IMR-90 (cell line): ENCODE results near the gene PRKAR1A. TPM values are rescaled to one million over a fixed set of nuclear protein-coding genes. Genes with fewer than 3 reads are reported as not detected.

ENCODE experiments used
- ATAC-seq: fragments of 200-7000 bp; cut with Tn5 transposase; 2 replicates; pipeline ENCODE4 v1.9.1; 2020; ENCODE audit warnings: low read depth, mild to moderate bottlenecking, moderate library complexity
- BruUV-seq: library from RNA; stranded (reverse); fragments of 400-500 nt; replicated peaks from 2 replicates; lab custom pipeline; 2021; lab: Mats Ljungman, UMichigan
- CTCF ChIA-PET: fragments of 300-600 bp; formaldehyde crosslinking; extraction: SDS; loops from one replicate; lab custom pipeline; 2021; ENCODE audit warnings: antibody characterized with exemption; lab: Yijun Ruan, JAX
- POLR2A ChIA-PET: fragments of 300-600 bp; sonication (Branson Sonifier 250); formaldehyde crosslinking; loops from one replicate; lab custom pipeline; 2022; ENCODE audit warnings: antibody characterized with exemption; ENCODE audit not compliant: unreplicated experiment; lab: Charles Lee
- DNase-seq: peaks from one replicate; pipeline ENCODE4 v3.0.0; 2013
- H2AFZ ChIP-seq: replicated peaks from 2 replicates; pipeline ENCODE3; 2013; ENCODE audit warnings: low read length, mild to moderate bottlenecking; ENCODE audit not compliant: poor library complexity
- H2AK5ac ChIP-seq: 2 replicates; pipeline ENCODE4 v1.6.1; 2013; ENCODE audit warnings: low read depth, low read length, inconsistent platforms
- H2AK9ac ChIP-seq: replicated peaks from 2 replicates; pipeline ENCODE3; 2013; ENCODE audit warnings: mild to moderate bottlenecking, low read depth, low read length, moderate library complexity; ENCODE audit not compliant: poor library complexity
- H2BK120ac ChIP-seq: 2 replicates; pipeline ENCODE4 v1.6.1; 2013; ENCODE audit warnings: low read depth, low read length, inconsistent platforms
- H2BK15ac ChIP-seq: 3 replicates; pipeline ENCODE4 v1.6.1; 2013; ENCODE audit warnings: low read depth, low read length, inconsistent platforms
- H2BK20ac ChIP-seq: 2 replicates; pipeline ENCODE4 v1.6.1; 2013; ENCODE audit warnings: low read depth, mild to moderate bottlenecking, inconsistent platforms, low read length, moderate library complexity
- H2BK5ac ChIP-seq: 2 replicates; pipeline ENCODE4 v1.6.1; 2013; ENCODE audit warnings: mild to moderate bottlenecking, low read depth, low read length, inconsistent platforms; ENCODE audit not compliant: poor library complexity, severe bottlenecking
- H3K14ac ChIP-seq: replicated peaks from 2 replicates; pipeline ENCODE4 v1.6.1; 2013; ENCODE audit warnings: low read depth, low read length, inconsistent platforms
- H3K18ac ChIP-seq: 2 replicates; pipeline ENCODE4 v1.6.1; 2013; ENCODE audit warnings: low read depth, low read length, control low read depth
- H3K23ac ChIP-seq: 2 replicates; pipeline ENCODE4 v1.6.1; 2013; ENCODE audit warnings: low read depth, low read length, inconsistent platforms
- H3K27ac ChIP-seq: 2 replicates; pipeline ENCODE4 v1.5.1; 2013; ENCODE audit warnings: mild to moderate bottlenecking, control low read depth, low read length; ENCODE audit not compliant: insufficient read depth
- H3K27me3 ChIP-seq: 2 replicates; pipeline ENCODE4 v1.6.1; 2013; ENCODE audit warnings: low read length; ENCODE audit not compliant: control insufficient read depth, insufficient read depth
- H3K36me3 ChIP-seq: 2 replicates; pipeline ENCODE4 v1.6.1; 2013; ENCODE audit warnings: low read length, mixed read lengths; ENCODE audit not compliant: control insufficient read depth, insufficient read depth
- H3K4ac ChIP-seq: 2 replicates; pipeline ENCODE4 v1.6.1; 2013; ENCODE audit warnings: low read depth, low read length, inconsistent platforms
- H3K4me1 ChIP-seq: 2 replicates; pipeline ENCODE4 v1.6.1; 2013; ENCODE audit warnings: low read length, mixed read lengths; ENCODE audit not compliant: control insufficient read depth, insufficient read depth
- H3K4me2 ChIP-seq: 2 replicates; pipeline ENCODE4 v1.6.1; 2013; ENCODE audit warnings: low read depth, mild to moderate bottlenecking, control low read depth, low read length, moderate library complexity
- H3K4me3 ChIP-seq: 2 replicates; pipeline ENCODE4 v1.5.1; 2013; ENCODE audit warnings: low read depth, mild to moderate bottlenecking, control low read depth, low read length, moderate library complexity; ENCODE audit not compliant: insufficient read depth
- H3K56ac ChIP-seq: 2 replicates; pipeline ENCODE4 v1.6.1; 2013; ENCODE audit warnings: low read length, inconsistent platforms; ENCODE audit not compliant: insufficient read depth; ENCODE audit errors: extremely low read depth
- H3K79me1 ChIP-seq, 2 experiments: 2 replicates each; pipeline ENCODE4 v1.6.1; 2013; ENCODE audit warnings: low read length in 2 of 2, inconsistent platforms in 1 of 2, low read depth in 1 of 2
- H3K9ac ChIP-seq: 2 replicates; pipeline ENCODE4 v1.6.1; 2013; ENCODE audit warnings: low read depth, low read length, control low read depth
- H3K9me1 ChIP-seq: 2 replicates; pipeline ENCODE4 v1.6.1; 2013; ENCODE audit warnings: low read length, inconsistent platforms; ENCODE audit not compliant: insufficient read depth
- H3K9me3 ChIP-seq: 2 replicates; pipeline ENCODE4 v1.6.1; 2013; ENCODE audit warnings: low read length; ENCODE audit not compliant: control insufficient read depth, insufficient read depth
- H4K20me1 ChIP-seq: 2 replicates; pipeline ENCODE4 v1.6.1; 2013; ENCODE audit warnings: low read length, inconsistent platforms; ENCODE audit not compliant: insufficient read depth
- H4K5ac ChIP-seq: 2 replicates; pipeline ENCODE4 v1.6.1; 2013; ENCODE audit warnings: mild to moderate bottlenecking, low read depth, low read length, control low read depth
- H4K8ac ChIP-seq, 2 experiments: 2 replicates each; pipeline ENCODE4 v1.6.1; 2013; ENCODE audit warnings: low read depth in 2 of 2, low read length in 2 of 2, control low read depth in 1 of 2, inconsistent platforms in 1 of 2
- H4K91ac ChIP-seq: 2 replicates; pipeline ENCODE4 v1.6.1; 2013; ENCODE audit warnings: low read depth, low read length, inconsistent platforms; ENCODE audit not compliant: insufficient read depth
- CEBPB ChIP-seq: IDR thresholded peaks from 2 replicates; pipeline ENCODE4 v1.6.1; 2012; ENCODE audit warnings: low read depth, low read length, improper control_type of control experiment
- CHD1 ChIP-seq: IDR thresholded peaks from 2 replicates; pipeline ENCODE4 v1.6.1; 2012; ENCODE audit warnings: low read depth, low read length, improper control_type of control experiment
- CTCF ChIP-seq: conservative IDR thresholded peaks from 2 replicates; pipeline ENCODE4 v1.5.1; 2012; ENCODE audit warnings: mild to moderate bottlenecking, low read depth, low read length, improper control_type of control experiment
- ELK1 ChIP-seq: fragments of 150-350 bp; IDR thresholded peaks from 2 replicates; pipeline ENCODE4 v1.6.1; 2016; ENCODE audit warnings: low read depth, mild to moderate bottlenecking, low read length, moderate library complexity, borderline replicate concordance
- MAFK ChIP-seq: IDR thresholded peaks from 2 replicates; pipeline ENCODE4 v1.6.1; 2012; ENCODE audit warnings: low read depth, low read length, improper control_type of control experiment
- MAZ ChIP-seq: IDR thresholded peaks from 2 replicates; pipeline ENCODE4 v1.6.1; 2012; ENCODE audit warnings: low read depth, mild to moderate bottlenecking, low read length, improper control_type of control experiment, moderate library complexity, borderline replicate concordance
- NFE2L2 ChIP-seq: fragments of 150-350 bp; IDR thresholded peaks from 2 replicates; pipeline ENCODE4 v1.6.1; 2016; ENCODE audit warnings: low read depth, mild to moderate bottlenecking, low read length
- POLR2A ChIP-seq: IDR thresholded peaks from 2 replicates; pipeline ENCODE4 v1.6.1; 2012; ENCODE audit warnings: mild to moderate bottlenecking, low read depth, low read length
- RAD21 ChIP-seq: IDR thresholded peaks from 2 replicates; pipeline ENCODE4 v1.6.1; 2012; ENCODE audit warnings: low read length, improper control_type of control experiment
- RFX5 ChIP-seq: IDR thresholded peaks from 2 replicates; pipeline ENCODE4 v1.8.0; 2012; ENCODE audit warnings: low read depth, mild to moderate bottlenecking, low read length, moderate library complexity
- SMC3 ChIP-seq: fragments of 150-350 bp; IDR thresholded peaks from 2 replicates; pipeline ENCODE4 v1.6.1; 2016; ENCODE audit warnings: low read depth, mild to moderate bottlenecking, antibody characterized with exemption, low read length, moderate library complexity
- WGBS, 2 experiments: methylation state at CpG; one replicate each; pipeline versions ENCODE4 v1.1.5 to v1.1.7; 2013; ENCODE audit warnings: missing lambda C conversion rate in 2 of 2; ENCODE audit not compliant: insufficient read length in 1 of 2; ENCODE audit errors: extremely low coverage in 2 of 2; 5-methylcytosine and 5-hydroxymethylcytosine counted together
- dilution Hi-C: fragments of 300-500 bp; cut with HindIII; formaldehyde crosslinking; loops from one replicate; pipeline ENCODE4 v1.14.3; 2018; ENCODE audit warnings: low sequenced_read_pairs; ENCODE audit not compliant: unreplicated experiment
- in situ Hi-C: fragments of 300-500 bp; cut with MboI; formaldehyde crosslinking; loops from 3 replicates; pipeline ENCODE4 v1.14.3; 2019; ENCODE audit warnings: low sequenced_read_pairs, inconsistent platforms, mixed read lengths
- intact Hi-C: fragments of 100-400 bp; cut with micrococcal nuclease; formaldehyde crosslinking; loops from 2 replicates; pipeline ENCODE4 v1.10.0; 2022
- polyA plus RNA-seq, 3 experiments: library from polyadenylated mRNA; depleted of rRNA; stranded (reverse); fragments of >200 nt; gene quantifications; 2 replicates each; pipeline ENCODE4 v1.2.3, GENCODE V29; 2012; ENCODE audit warnings: low replicate concordance in 1 of 3
- total RNA-seq: library from RNA; depleted of rRNA; stranded (reverse); fragments of >200 nt; gene quantifications from 2 replicates; pipeline ENCODE4 v1.2.3, GENCODE V29; 2012

The PRKAR1A gene
- total and polyA plus RNA-seq, 2 of the 4 experiments (the other 2 are of a cell fraction): 145 to 256 TPM

GRCh38 chr17:68539548-68540467 is 27.6 kb downstream of the PRKAR1A start (continued):
- TF ChIP-seq SMC3: no peak
- TF ChIP-seq CEBPB: no peak

GRCh38 chr17:68540981-68541380 is 28.8 kb downstream of the PRKAR1A start:
- H3K79me1 ChIP-seq: peaks cover 0 to 4% of the 10 kb centered on the region in 2 experiments; a peak in 1 of 4 replicates
- no peaks in the 10 kb centered on the region for H3K9me3 ChIP-seq
- dilution Hi-C loops: no loop called here
- TF ChIP-seq CTCF: no peak
- TF ChIP-seq ELK1: no peak
- TF ChIP-seq RAD21: no peak
- TF ChIP-seq POLR2A: no peak
- TF ChIP-seq CHD1: no peak
- TF ChIP-seq NFE2L2: no peak
- no peak for TF ChIP-seq RFX5
- TF ChIP-seq MAFK: no peak
- TF ChIP-seq MAZ: no peak
- intact Hi-C loops: no loop called here
- no peak overlapping the region for H4K91ac ChIP-seq
- no peak overlapping the region for H2BK20ac ChIP-seq
- H3K56ac ChIP-seq: no peak overlapping the region
- H3K14ac ChIP-seq: no peak overlapping the region
- H3K9me1 ChIP-seq: no peaks in the 10 kb centered on the region; the same call in 1 of the 2 replicates
- H3K36me3 ChIP-seq: peaks cover 28% of the 10 kb centered on the region
- no peak for ATAC-seq
- H2BK15ac ChIP-seq: no peak overlapping the region
- no peak overlapping the region for H3K4me3 ChIP-seq
- WGBS, 2 experiments: 100% methylated on average over 1 of the region's 8 CpGs; no CpG with 5 or more reads in 1 of the 2 experiments
- in situ Hi-C loops: no loop called here
- H2BK5ac ChIP-seq: no peak overlapping the region
- CTCF ChIA-PET: no interaction called here
- no peak overlapping the region for H3K4ac ChIP-seq
- no peaks in the 10 kb centered on the region for H4K20me1 ChIP-seq
- H3K18ac ChIP-seq: no peak overlapping the region
- no peak overlapping the region for H2AK9ac ChIP-seq
- no peak overlapping the region for H3K23ac ChIP-seq
- no peak overlapping the region for H3K9ac ChIP-seq
- no peaks in the 10 kb centered on the region for H3K27me3 ChIP-seq
- no TSS peak for BruUV-seq
- no peaks in the 10 kb centered on the region for H3K4me1 ChIP-seq
- POLR2A ChIA-PET: no interaction called here
- no peak overlapping the region for H4K8ac ChIP-seq
- H2AK5ac ChIP-seq: no peak overlapping the region
- no peak overlapping the region for H2AFZ ChIP-seq
- H2BK120ac ChIP-seq: no peak overlapping the region
- no peak overlapping the region for H3K27ac ChIP-seq
- DNase-seq: no peak
- no peak overlapping the region for H3K4me2 ChIP-seq
- no peak overlapping the region for H4K5ac ChIP-seq
